ENCODE measurements around the gene USHBP1. TPM values are rescaled to one million over a fixed set of nuclear protein-coding genes. Genes with fewer than 3 reads are reported as not detected.
"Not testable (repeated sequence)": the region's sequence is repeated elsewhere in the genome, so short reads cannot be mapped to it uniquely, and the experiment has no call there.

USHBP1 gene
- total RNA-seq, 2 experiments from 2014 or later = 0.06 TPM; not detected in 1

DNA sequence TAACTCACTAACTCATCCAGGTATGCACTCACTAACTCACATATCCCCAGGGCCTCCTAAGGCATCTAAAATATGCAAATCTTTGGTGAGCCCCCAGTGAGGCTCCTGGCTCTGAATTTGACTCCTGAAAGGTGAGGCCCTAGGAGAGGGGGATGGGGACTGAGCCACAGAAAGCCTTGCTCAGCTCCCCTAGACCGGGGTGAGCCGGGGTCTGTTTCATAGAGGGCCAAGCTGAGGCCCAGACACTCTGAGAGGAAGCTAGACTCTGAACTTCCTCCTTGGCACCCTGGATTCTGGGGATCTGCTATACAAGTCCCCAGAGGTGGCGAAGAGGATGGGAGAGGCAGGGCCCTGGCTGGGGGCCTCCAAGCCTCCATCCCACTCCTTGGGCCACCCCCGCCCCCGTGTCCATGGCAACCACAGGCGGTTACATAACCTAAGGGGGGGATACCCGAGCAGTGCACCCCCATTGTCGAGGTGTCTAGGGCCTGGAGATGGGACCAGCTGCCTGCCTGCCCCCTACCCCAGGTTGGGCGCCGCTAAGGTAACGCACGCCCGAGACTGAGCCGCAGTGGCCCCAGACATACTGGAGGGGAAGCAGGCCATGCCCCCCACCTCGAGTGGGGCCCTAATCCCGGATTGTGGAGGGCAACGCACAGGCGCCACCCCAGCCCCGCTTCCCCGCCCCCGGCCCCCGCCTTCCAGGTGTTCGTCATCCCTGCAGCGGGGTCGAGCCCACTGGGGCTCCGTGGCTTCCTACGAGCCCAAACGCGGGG is 38.0 kb upstream of the USHBP1 start:
- CTCF ChIA-PET = interaction anchor here (2.2 kb wide), 1 partner anchor 9 kb away, joined by 14 read pairs; no protein-coding TSS in a partner anchor
- POLR2A ChIA-PET = no interaction called here

DNA sequence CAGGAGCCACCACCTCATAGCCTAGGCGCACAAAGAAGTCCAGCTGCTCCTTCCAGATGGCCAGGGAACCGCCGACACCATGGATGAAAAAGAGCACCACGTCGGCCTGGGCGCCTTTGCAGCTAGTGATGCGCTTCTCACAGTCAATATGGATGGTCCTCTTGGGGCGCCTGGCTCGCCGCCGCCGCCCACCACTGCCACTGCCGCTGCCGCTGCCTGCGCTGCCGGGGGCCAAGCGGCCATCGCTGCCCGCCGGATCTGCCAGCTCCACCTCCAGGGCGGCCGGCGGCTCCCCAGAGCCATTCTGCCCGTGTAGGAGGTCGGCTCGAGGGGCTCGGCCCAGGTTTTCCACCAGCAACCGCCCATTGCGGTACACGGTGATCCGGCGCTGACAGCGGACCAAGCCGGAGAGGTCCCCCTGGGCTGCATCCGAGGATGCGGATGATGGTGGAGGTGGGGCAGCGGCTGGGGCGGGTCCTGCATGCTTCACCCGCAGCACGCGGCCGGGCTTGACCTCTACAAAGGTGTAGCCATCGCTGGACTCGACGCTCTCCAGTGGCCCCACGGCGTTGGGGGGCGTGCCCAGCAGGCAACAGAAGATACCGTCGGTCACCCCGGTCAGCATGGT is 36.6 kb upstream of the USHBP1 start:
- CTCF ChIA-PET = no interaction called here

DNA sequence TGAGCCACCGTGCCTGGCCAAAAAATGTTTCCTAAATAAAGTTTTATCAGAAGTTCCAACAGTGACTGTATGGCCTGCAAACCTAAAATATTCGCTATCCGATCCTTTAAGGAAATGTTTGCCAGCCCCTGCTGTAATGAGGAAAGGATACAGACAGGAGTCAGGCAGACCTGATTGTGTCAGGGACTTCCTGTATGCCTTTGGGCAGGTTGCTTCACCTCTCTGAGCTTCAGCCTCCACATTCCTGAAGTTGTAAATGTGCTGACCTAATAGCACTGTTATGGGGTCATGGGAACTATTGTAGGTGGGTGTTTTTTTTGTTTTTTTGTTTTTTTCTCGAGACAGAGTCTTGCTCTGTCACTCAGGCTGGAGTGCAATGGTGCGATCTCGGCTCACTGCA is 32.4 kb upstream of the USHBP1 start:
- POLR2A ChIA-PET = no interaction called here

More for the DNA sequence above, 36.6 kb upstream of the USHBP1 start:
- POLR2A ChIA-PET = no interaction called here

GRCh38 chr19:17296273-17296672 is 31.7 kb upstream of the USHBP1 start:
- ChIA-PET POLR2A (no interaction called here), CTCF (interaction anchor here (1.0 to 1.2 kb wide), 4 partner anchors 8 to 89 kb away, joined by 4 to 9 read pairs (median 5); no protein-coding TSS in a partner anchor)

More for the DNA sequence above, 32.4 kb upstream of the USHBP1 start:
- CTCF ChIA-PET = interaction anchor here (1.0 to 1.2 kb wide), 2 partner anchors 45 to 89 kb away, joined by 4 to 5 read pairs; no protein-coding TSS in a partner anchor

- POLR2A ChIA-PET = not testable (repeated sequence)
These were observed 31.0 kb upstream of the USHBP1 start for GRCh38 chr19:17295551-17295950.

DNA sequence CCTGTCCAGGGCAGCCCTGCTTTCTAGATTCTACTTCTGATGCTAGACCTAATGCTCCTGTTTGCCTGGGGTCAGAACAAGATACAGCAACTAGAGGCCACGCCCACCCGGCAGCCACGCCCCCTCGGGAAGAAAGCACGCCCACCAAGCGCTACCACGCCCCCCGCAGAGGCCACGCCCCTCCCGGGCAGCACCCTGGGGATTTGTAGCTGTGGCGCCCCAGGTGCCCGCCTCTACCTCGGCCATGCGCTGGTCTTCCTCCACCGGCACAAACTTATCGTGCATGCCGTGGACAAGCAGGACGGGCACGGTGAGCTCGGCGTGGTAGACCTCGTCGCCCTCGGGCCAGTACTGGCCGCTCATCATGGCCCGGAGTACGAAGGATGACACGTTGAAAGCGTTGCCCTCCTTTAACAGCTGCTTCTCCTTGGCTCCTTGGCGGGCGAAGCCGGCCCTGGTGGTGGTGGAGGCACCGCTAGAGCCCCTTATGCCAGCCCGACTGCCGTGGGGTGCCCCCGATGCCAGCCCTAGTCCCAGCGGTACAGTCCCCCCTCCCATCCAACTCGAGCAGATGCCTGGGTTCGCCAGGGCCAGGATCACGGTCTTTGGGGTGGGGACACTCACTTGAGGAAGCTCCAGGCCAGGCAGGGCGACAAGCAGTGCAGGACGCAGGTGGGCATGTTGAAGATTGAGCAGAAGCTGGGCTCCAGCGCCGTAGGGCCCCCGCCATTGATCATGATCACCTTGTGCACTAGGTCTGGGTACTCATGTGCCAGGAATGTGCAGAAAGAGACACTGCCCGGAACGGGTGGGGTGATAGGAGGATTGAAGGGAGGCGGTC is 29.7 kb upstream of the USHBP1 start:
- ChIA-PET POLR2A (interaction anchor here (0.8 kb wide), 1 partner anchor 11 kb away, joined by 4 read pairs; no protein-coding TSS in a partner anchor), CTCF (interaction anchor here (1.6 to 2.9 kb wide), 4 partner anchors 9 to 92 kb away, joined by 4 to 14 read pairs (median 7); partner anchors contain the start of genes ABHD8 and ANKLE1)

More at GRCh38 chr19:17295551-17295950, 31.0 kb upstream of the USHBP1 start:
- CTCF ChIA-PET = interaction anchor here (0.7 to 1.6 kb wide), 4 partner anchors 9 to 91 kb away, joined by 5 to 9 read pairs (median 6); no protein-coding TSS in a partner anchor

DNA sequence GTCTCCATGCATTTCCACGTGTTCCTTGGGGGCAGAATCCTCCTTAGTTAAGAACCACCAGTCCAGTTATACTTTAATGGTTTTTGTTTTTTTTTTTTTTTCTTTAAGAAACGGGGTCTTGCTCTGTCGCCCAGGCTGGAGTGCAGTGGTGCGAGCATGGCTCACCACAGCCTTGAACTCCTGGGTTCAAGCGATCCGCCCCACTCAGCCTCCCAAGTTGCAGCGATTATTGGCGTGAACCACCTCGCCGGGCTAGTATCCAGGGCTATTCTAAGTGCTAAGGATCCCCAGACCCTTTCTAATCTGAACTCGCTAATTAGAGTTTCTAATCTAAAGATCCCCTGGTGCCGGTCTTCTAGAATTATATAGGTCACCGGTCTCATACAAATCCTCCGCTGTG is 29.1 kb upstream of the USHBP1 start:
- POLR2A ChIA-PET = interaction anchor here (1.0 kb wide), 1 partner anchor 42 kb away, joined by 3 read pairs; the partner anchor contains the start of gene ANO8
- CTCF ChIA-PET = interaction anchor here (1.1 to 2.9 kb wide), 8 partner anchors 10 to 103 kb away, joined by 3 to 16 read pairs (median 8); partner anchors contain the start of genes ABHD8, ANKLE1 and MRPL34

- CTCF ChIA-PET = interaction anchor here (0.6 to 2.9 kb wide), 14 partner anchors 9 to 122 kb away, joined by 3 to 16 read pairs (median 4); partner anchors contain the start of genes ABHD8, ANKLE1, ANO8 and MRPL34
- POLR2A ChIA-PET = interaction anchor here (0.5 to 1.0 kb wide), 5 partner anchors 13 to 43 kb away, joined by 3 to 4 read pairs (median 3); partner anchors contain the start of genes ANO8 and MRPL34
These were observed 27.9 kb upstream of the USHBP1 start for GRCh38 chr19:17292301-17293074.

GRCh38 chr19:17289489-17289888 is 24.9 kb upstream of the USHBP1 start:
- CTCF ChIA-PET = interaction anchor here (1.9 kb wide), 2 partner anchors 9 to 16 kb away, joined by 5 to 7 read pairs; partner anchors contain the start of gene MRPL34

DNA sequence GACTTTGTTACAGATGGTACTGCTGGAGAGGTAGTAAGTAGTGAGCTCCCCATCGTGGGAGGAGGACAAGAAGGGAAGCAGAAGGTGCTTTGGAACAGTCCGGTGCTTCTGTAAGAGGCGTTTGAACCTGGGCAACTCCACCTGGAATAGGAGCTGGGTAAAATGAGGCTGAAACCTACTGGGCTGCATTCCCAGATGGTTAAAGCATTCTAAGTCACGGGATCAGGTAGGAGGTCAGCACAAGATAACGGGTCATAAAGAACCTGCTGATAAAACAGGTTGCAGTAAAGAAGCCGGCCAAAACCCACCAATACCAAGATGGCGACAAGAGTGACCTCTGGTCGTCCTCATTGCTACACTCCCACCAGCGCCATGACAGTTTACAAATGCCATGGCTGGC is 22.2 kb upstream of the USHBP1 start:
- CTCF ChIA-PET = no interaction called here
- POLR2A ChIA-PET = no interaction called here

More at GRCh38 chr19:17289489-17289888, 24.9 kb upstream of the USHBP1 start:
- POLR2A ChIA-PET = no interaction called here

DNA sequence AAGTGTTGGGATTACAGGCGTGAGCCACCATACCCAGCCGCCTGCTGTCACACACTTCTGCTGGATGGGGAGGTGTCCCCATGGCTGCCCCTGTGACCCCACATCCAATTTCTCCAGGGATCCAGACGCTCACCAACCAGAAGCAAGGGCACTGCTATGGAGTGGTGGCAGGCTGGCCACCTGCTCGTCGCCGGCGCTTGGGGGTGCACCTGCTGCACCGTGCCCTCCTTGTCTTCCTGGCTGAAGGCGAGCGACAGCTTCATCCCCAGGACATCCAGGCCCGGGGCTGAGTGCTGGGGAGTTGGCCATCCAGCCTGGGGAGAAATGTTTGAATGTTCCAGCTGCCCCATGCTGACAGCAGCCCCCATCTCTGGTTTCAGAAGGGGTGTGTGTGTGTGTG is 21.7 kb upstream of the USHBP1 start:
- ChIA-PET CTCF (no interaction called here), POLR2A (no interaction called here)

- ChIA-PET POLR2A (no interaction called here), CTCF (no interaction called here)
These were observed 21.0 kb upstream of the USHBP1 start for GRCh38 chr19:17285415-17286135.

GRCh38 chr19:17283504-17283996 is 19.0 kb upstream of the USHBP1 start:
- POLR2A ChIA-PET = no interaction called here
- CTCF ChIA-PET = interaction anchor here (0.7 to 3.5 kb wide), 9 partner anchors 9 to 120 kb away, joined by 3 to 35 read pairs (median 5); partner anchors contain the start of gene BABAM1

DNA sequence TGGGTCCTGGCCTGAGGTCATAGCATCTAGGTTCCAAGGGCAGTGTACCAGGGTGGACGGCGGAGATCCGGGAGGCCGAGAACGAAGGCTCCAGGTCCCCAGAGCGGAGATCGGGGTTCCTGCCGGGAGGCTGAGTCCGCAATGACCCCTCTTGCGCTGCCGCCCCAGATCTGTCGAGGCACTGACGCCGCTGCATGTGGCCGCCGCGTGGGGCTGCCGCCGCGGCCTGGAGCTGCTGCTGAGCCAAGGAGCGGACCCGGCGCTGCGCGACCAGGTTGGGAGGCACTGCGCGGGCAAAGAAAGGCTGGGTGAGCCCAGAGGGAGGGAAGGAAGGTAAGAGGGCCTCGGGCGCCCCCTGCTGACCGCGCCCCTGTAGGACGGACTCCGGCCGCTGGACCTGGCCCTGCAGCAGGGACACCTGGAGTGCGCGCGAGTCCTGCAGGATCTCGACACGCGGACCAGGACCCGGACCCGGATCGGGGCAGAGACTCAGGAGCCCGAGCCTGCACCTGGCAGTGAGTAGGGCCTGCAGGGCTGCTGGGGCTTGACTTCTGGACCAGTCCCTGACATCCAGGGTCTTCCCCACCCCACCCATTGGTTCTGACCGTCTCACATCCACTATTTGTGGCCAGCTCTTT is 18.1 kb upstream of the USHBP1 start:
- ChIA-PET POLR2A (no interaction called here), CTCF (interaction anchor here (0.5 to 3.5 kb wide), 23 partner anchors 9 to 215 kb away, joined by 3 to 35 read pairs (median 5); partner anchors contain the start of genes BABAM1 and MRPL34)

- CTCF ChIA-PET = interaction anchor here (0.6 to 3.5 kb wide), 24 partner anchors 8 to 1667 kb away, joined by 3 to 35 read pairs (median 5); partner anchors contain the start of genes BABAM1 and MRPL34
- POLR2A ChIA-PET = interaction anchor here (0.6 to 1.0 kb wide), 2 partner anchors 15 to 16 kb away, joined by 3 to 6 read pairs; no protein-coding TSS in a partner anchor
These were observed 17.1 kb upstream of the USHBP1 start, which contains the start of gene ANKLE1 for GRCh38 chr19:17281391-17282304. TSS of gene ANKLE1 (plus strand) at chr19:17281901. CDS start at chr19:17281921, 20 bp downstream.

Data from activated CD8-positive, alpha-beta memory T cell treated with anti-CD3 and anti-CD28 coated beads for 36 hours (primary cell).